Keratinocyte (primary cell): ENCODE data around the gene SLC38A8. TPM values are rescaled to one million over a fixed set of nuclear protein-coding genes. Genes with fewer than 3 reads are reported as not detected.
A peak's percentile ranks its signal among the peaks of the same experiment; 100 is the strongest.

Experiments used
- DNase-seq: peaks from one replicate; pipeline ENCODE4 v3.0.0-alpha.2; 2011; ENCODE audit warnings: low read depth, missing footprints, low spot score
- FAIRE-seq: peaks from 2 replicates; lab custom pipeline; 2011; peaks lifted over from hg19 to GRCh38; lab: Jason Lieb, UNC
- H2AFZ ChIP-seq: 2 replicates; pipeline ENCODE4 v1.6.0; 2012; ENCODE audit warnings: low read length, control low read depth, inconsistent platforms; ENCODE audit not compliant: control insufficient read depth
- H3K27ac ChIP-seq: 2 replicates; pipeline ENCODE4 v1.5.1; 2011; ENCODE audit warnings: low read length; ENCODE audit not compliant: control insufficient read depth, insufficient read depth
- H3K27me3 ChIP-seq: 3 replicates; pipeline ENCODE4 v1.6.0; 2011; ENCODE audit warnings: low read length; ENCODE audit not compliant: control insufficient read depth, insufficient read depth; ENCODE audit errors: extremely low read depth
- H3K36me3 ChIP-seq, 2 experiments: 2 replicates in 1 of 2; 3 replicates in 1 of 2; pipeline ENCODE4 v1.5.1; 2011; ENCODE audit warnings: low read length in 2 of 2, mild to moderate bottlenecking in 1 of 2; ENCODE audit not compliant: control insufficient read depth in 2 of 2, insufficient read depth in 2 of 2; ENCODE audit errors: extremely low read depth in 1 of 2
- H3K4me1 ChIP-seq: 3 replicates; pipeline ENCODE4 v1.5.1; 2011; ENCODE audit warnings: low read length; ENCODE audit not compliant: control insufficient read depth, insufficient read depth; ENCODE audit errors: extremely low read depth
- H3K4me2 ChIP-seq: 3 replicates; pipeline ENCODE4 v1.6.0; 2011; ENCODE audit warnings: low read depth, low read length; ENCODE audit not compliant: control insufficient read depth, insufficient read depth; ENCODE audit errors: extremely low read depth
- H3K4me3 ChIP-seq, 3 experiments: fragments of 200-600 bp in 1 of 3; sonication (generic) in 1 of 3; 2 replicates in 2 of 3; 3 replicates in 1 of 3; pipeline ENCODE4 v1.5.1; 2011 to 2016; ENCODE audit warnings: low read length in 3 of 3, mild to moderate bottlenecking in 3 of 3, control low read depth in 2 of 3, inconsistent platforms in 1 of 3, low read depth in 1 of 3, mixed read lengths in 1 of 3, mixed run types in 1 of 3, moderate library complexity in 1 of 3; ENCODE audit not compliant: control insufficient read depth in 2 of 3, insufficient read depth in 2 of 3; ENCODE audit errors: extremely low read depth in 1 of 3
- H3K79me2 ChIP-seq: 2 replicates; pipeline ENCODE4 v1.6.0; 2012; ENCODE audit warnings: low read length; ENCODE audit not compliant: control insufficient read depth, insufficient read depth
- H3K9ac ChIP-seq: 3 replicates; pipeline ENCODE4 v1.6.0; 2011; ENCODE audit warnings: low read length; ENCODE audit not compliant: control insufficient read depth, insufficient read depth; ENCODE audit errors: extremely low read depth
- H3K9me1 ChIP-seq: 3 replicates; pipeline ENCODE4 v1.6.0; 2011; ENCODE audit warnings: low read length; ENCODE audit not compliant: control insufficient read depth, insufficient read depth; ENCODE audit errors: extremely low read depth
- H3K9me3 ChIP-seq: 2 replicates; pipeline ENCODE4 v1.5.1; 2012; ENCODE audit warnings: low read depth, low read length; ENCODE audit not compliant: control insufficient read depth
- H4K20me1 ChIP-seq: 3 replicates; pipeline ENCODE4 v1.6.0; 2011; ENCODE audit warnings: low read length; ENCODE audit not compliant: control insufficient read depth, insufficient read depth; ENCODE audit errors: extremely low read depth
- EZH2 ChIP-seq: IDR thresholded peaks from one replicate; pipeline ENCODE4 v1.6.1; 2012; ENCODE audit warnings: inconsistent platforms, mild to moderate bottlenecking, low read length, moderate library complexity
- dilution Hi-C: fragments of 300-500 bp; cut with MboI; formaldehyde crosslinking; loops from one replicate; pipeline ENCODE4 v1.7.0; 2020; ENCODE audit warnings: low sequenced_read_pairs; ENCODE audit not compliant: extremely low pct_ligation_motif_present
- polyA plus RNA-seq, 5 experiments: library from polyadenylated mRNA; depleted of rRNA in 3 of 5; stranded (reverse) in 3 of 5; stranded (forward) in 1 of 5; unstranded in 1 of 5; fragments of >200 nt; gene quantifications; 1 replicate in 1 of 5; 2 replicates in 3 of 5; 3 replicates in 1 of 5; pipeline versions ENCODE4 v1.2.1 to v1.2.3, GENCODE V29; 2011 to 2012; ENCODE audit warnings: missing spikeins in 2 of 5, low read depth in 1 of 5, low replicate concordance in 1 of 5
- TF ChIP-seq, protein P1 (sequence below), 3 experiments: IDR thresholded peaks in 1 of 3; conservative IDR thresholded peaks in 1 of 3; optimal IDR thresholded peaks in 1 of 3; 2 replicates in 2 of 3; 3 replicates in 1 of 3; pipeline versions ENCODE3 to v1.5.1; 2011; ENCODE audit warnings: low read length in 3 of 3, mild to moderate bottlenecking in 3 of 3, moderate library complexity in 2 of 3, control low read depth in 1 of 3, inconsistent platforms in 1 of 3; ENCODE audit not compliant: insufficient read depth in 2 of 3; ENCODE audit errors: extremely low read depth in 1 of 3

Gene SLC38A8
- polyA plus RNA-seq, 1 donor (not counting 4 experiments of a cell fraction or from before 2014, with no cell fraction given): not detected

DNA sequence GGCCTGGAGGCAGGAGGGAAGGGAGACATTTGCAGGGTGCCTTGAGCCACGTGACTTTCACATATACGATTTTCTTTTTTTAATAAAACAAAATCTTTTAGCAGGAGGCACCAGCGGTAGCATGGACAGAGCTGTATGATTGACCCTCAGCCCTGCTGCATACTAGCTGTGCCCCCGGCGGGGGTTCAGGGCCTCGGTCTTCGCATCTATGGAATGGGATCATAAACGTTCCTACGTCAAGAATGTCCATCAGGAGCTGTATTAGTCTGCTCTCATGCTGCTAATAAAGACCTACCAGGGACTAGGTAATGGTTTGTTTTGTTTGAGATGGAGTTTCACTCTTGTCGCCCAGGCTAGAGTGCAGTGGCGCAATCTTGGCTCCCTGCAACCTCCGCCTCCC is 27.2 kb downstream of the SLC38A8 start:
- H3K9me1 ChIP-seq: no peaks in the 10 kb centered on the region
- H3K79me2 ChIP-seq: no peaks in the 10 kb centered on the region
- H3K4me2 ChIP-seq: no peak overlapping the region
- H3K27me3 ChIP-seq: no peaks in the 10 kb centered on the region
- no peak for TF ChIP-seq EZH2
- TF ChIP-seq, protein P1, sequence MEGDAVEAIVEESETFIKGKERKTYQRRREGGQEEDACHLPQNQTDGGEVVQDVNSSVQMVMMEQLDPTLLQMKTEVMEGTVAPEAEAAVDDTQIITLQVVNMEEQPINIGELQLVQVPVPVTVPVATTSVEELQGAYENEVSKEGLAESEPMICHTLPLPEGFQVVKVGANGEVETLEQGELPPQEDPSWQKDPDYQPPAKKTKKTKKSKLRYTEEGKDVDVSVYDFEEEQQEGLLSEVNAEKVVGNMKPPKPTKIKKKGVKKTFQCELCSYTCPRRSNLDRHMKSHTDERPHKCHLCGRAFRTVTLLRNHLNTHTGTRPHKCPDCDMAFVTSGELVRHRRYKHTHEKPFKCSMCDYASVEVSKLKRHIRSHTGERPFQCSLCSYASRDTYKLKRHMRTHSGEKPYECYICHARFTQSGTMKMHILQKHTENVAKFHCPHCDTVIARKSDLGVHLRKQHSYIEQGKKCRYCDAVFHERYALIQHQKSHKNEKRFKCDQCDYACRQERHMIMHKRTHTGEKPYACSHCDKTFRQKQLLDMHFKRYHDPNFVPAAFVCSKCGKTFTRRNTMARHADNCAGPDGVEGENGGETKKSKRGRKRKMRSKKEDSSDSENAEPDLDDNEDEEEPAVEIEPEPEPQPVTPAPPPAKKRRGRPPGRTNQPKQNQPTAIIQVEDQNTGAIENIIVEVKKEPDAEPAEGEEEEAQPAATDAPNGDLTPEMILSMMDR (optimal IDR thresholded peaks at IDR 0.05 in 1 of 3, IDR thresholded peaks at IDR 0.05 in 1 of 3, conservative IDR thresholded peaks at IDR 0.05 in 1 of 3; ENCODE audit: extremely low read depth in 1 of 3, insufficient read depth in 2 of 3, low read length in 3 of 3): no peak
- DNase-seq: no peak
- no peak overlapping the region for H3K4me3 ChIP-seq
- no peaks in the 10 kb centered on the region for H3K9me3 ChIP-seq
- no peaks in the 10 kb centered on the region for H3K36me3 ChIP-seq
- dilution Hi-C loops: no loop called here
- H3K27ac ChIP-seq: no peak overlapping the region
- FAIRE-seq: no peak
- H4K20me1 ChIP-seq: no peaks in the 10 kb centered on the region
- H3K4me1 ChIP-seq: peaks cover 5% of the 10 kb centered on the region
- H3K9ac ChIP-seq: no peak overlapping the region
- no peak overlapping the region for H2AFZ ChIP-seq

DNA sequence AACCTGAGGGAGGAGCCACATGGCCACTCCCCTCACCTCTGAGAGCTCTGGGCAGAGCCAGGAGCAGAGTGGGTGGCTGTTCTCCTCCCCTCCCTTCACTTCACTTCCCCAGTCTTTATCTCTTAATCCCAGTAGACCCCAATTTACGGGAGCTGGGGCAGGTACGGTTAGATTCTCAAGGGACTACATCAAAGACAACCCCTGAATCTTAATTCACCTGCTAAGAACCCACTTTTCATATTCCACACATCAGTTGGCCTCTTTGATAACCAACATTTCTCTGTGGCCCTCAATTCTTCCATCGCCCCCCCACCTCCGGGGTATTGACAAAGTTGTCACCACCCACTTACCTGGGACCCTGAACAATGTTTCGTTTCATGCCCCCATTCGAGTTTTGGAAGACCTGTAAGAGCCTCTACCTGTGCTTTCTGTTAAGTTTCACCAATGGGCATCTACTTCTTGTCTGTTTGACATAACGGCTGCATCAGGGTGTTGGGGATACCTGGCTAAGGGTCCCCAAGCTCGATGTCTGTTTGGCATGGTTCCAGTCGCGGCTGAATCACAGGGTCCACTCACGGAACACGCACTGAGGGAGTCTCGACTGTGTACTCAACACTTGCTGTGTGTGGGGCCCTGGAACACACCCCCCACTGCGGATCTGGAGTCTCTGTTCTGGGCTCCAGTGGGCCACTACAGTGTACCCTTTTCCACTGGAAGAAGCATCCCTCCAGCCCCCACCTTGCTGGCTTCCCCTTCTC is 27.8 kb downstream of the SLC38A8 start:
- no peak overlapping the region for H3K4me3 ChIP-seq
- H2AFZ ChIP-seq: no peak overlapping the region
- no peak for FAIRE-seq
- dilution Hi-C loops: no loop called here
- H3K27me3 ChIP-seq: no peaks in the 10 kb centered on the region
- no peaks in the 10 kb centered on the region for H3K9me1 ChIP-seq
- DNase-seq: no peak
- no peaks in the 10 kb centered on the region for H3K79me2 ChIP-seq
- TF ChIP-seq EZH2: no peak
- TF ChIP-seq, protein P1 (optimal IDR thresholded peaks at IDR 0.05 in 1 of 3, IDR thresholded peaks at IDR 0.05 in 1 of 3, conservative IDR thresholded peaks at IDR 0.05 in 1 of 3; ENCODE audit: extremely low read depth in 1 of 3, insufficient read depth in 2 of 3, low read length in 3 of 3): no peak
- peaks cover 5% of the 10 kb centered on the region for H3K4me1 ChIP-seq
- H3K27ac ChIP-seq: no peak overlapping the region
- no peaks in the 10 kb centered on the region for H4K20me1 ChIP-seq
- H3K9me3 ChIP-seq: no peaks in the 10 kb centered on the region
- H3K36me3 ChIP-seq: no peaks in the 10 kb centered on the region
- no peak overlapping the region for H3K9ac ChIP-seq
- H3K4me2 ChIP-seq: peak overlapping the region; percentile 14
